Stomach (tissue), 9 donors: ENCODE measurements around the gene GOLGA6A. TPM values are rescaled to one million over a fixed set of nuclear protein-coding genes. Genes with fewer than 3 reads are reported as not detected.
A peak's percentile ranks its signal among the peaks of the same experiment; 100 is the strongest.

Experiments used
- DNase-seq, 2 donors: peaks; one replicate each; pipeline versions ENCODE4 v3.0.0 to v3.0.0-alpha.2; 2013 to 2019
- H3K27ac ChIP-seq, 5 donors: fragments of 200-600 bp in 4 of 5; sonication (generic) in 4 of 5; one replicate each; pipeline ENCODE4 v1.5.1; 2013 to 2019; ENCODE audit warnings: mild to moderate bottlenecking in 1 of 5, moderate library complexity in 1 of 5
- H3K27me3 ChIP-seq, 3 donors: fragments of 200-600 bp; sonication (generic); one replicate each; pipeline ENCODE4 v1.5.1; 2017 to 2019; ENCODE audit warnings: mixed run types in 1 of 3
- H3K36me3 ChIP-seq, 4 donors: fragments of 200-600 bp; sonication (generic); 1 replicate in 3 of 4; 2 replicates in 1 of 4; pipeline ENCODE4 v1.5.1; 2016 to 2019
- H3K4me1 ChIP-seq, 4 donors: fragments of 200-600 bp; sonication (generic); one replicate each; pipeline ENCODE4 v1.5.1; 2016 to 2019
- H3K4me3 ChIP-seq, 4 donors: fragments of 200-600 bp; sonication (generic) in 3 of 4; one replicate each; pipeline ENCODE4 v1.5.1; 2016 to 2019; ENCODE audit warnings: mild to moderate bottlenecking in 1 of 4
- H3K9me3 ChIP-seq, 4 donors: fragments of 200-600 bp; sonication (generic); one replicate each; pipeline ENCODE4 v1.5.1; 2016 to 2019
- CTCF ChIP-seq, 7 experiments: fragments of 450-650 bp in 4 of 7; fragments of 200-600 bp in 3 of 7; sonication (generic) in 3 of 7; IDR thresholded peaks; one replicate each; pipeline ENCODE4 v1.5.1; 2016 to 2019; ENCODE audit warnings: antibody characterized with exemption in 7 of 7, control low read depth in 2 of 7, mild to moderate bottlenecking in 1 of 7
- EP300 ChIP-seq: sonication (generic); formaldehyde crosslinking; IDR thresholded peaks from one replicate; pipeline ENCODE4 v1.6.1; 2017; ENCODE audit warnings: antibody characterized with exemption
- POLR2A ChIP-seq, 4 donors: fragments of 450-650 bp; IDR thresholded peaks; one replicate each; pipeline ENCODE4 v1.6.1; 2016; ENCODE audit warnings: antibody characterized with exemption in 4 of 4, control low read depth in 2 of 4, mild to moderate bottlenecking in 1 of 4, moderate library complexity in 1 of 4
- POLR2AphosphoS5 ChIP-seq, 3 donors: sonication (generic); formaldehyde crosslinking; IDR thresholded peaks; one replicate each; pipeline ENCODE4 v1.6.1; 2016; ENCODE audit warnings: antibody characterized with exemption in 3 of 3
- WGBS, 5 donors: extraction: QIAGEN DNeasy Blood & Tissue Kit in 3 of 5; methylation state at CpG; one replicate each; pipeline versions ENCODE4 v1.1.5 to v1.1.7; 2013 to 2018; 5-methylcytosine and 5-hydroxymethylcytosine counted together
- intact Hi-C: fragments of 100-400 bp; cut with DNase I; formaldehyde crosslinking; loops from one replicate; pipeline ENCODE4 v1.15.1; 2023; ENCODE audit warnings: low total_unique reads
- polyA plus RNA-seq, 3 donors: library from polyadenylated mRNA; stranded (reverse); fragments of 200-250 nt; gene quantifications; one replicate each; pipeline ENCODE4 v1.2.3, GENCODE V29; 2013
- total RNA-seq, 5 donors: library from RNA; depleted of rRNA; stranded (reverse); fragments of >200 nt; gene quantifications; one replicate each; pipeline versions ENCODE4 v1.1.0 to v1.2.3, GENCODE V29; 2014 to 2016
- donor health status: healthy with polysubstance abuse.
- donor health status: Bipolar disorder and iron deficiency.
- donor health status: healthy.

The GOLGA6A gene
- total and polyA plus RNA-seq, 8 donors = 1.1 TPM; not detected in 7

GRCh38 chr15:74035121-74036017, 47.0 kb downstream of the GOLGA6A start:
- Histone ChIP-seq H3K27me3 (no peaks in the 10 kb centered on the region), H3K9me3 (no peaks in the 10 kb centered on the region), H3K27ac (no peak overlapping the region), H3K36me3 (peaks cover 40 to 80% (median 66%) of the 10 kb centered on the region in 4 donors), H3K4me1 (peaks cover 12 to 36% (median 22%) of the 10 kb centered on the region in 4 donors), H3K4me3 (no peak overlapping the region)
- no peak for TF ChIP-seq POLR2A (IDR thresholded peaks at IDR 0.05)
- no peak for TF ChIP-seq POLR2AphosphoS5 (IDR thresholded peaks at IDR 0.05)
- TF ChIP-seq CTCF (IDR thresholded peaks at IDR 0.05) = no peak
- no peak for TF ChIP-seq EP300
- intact Hi-C loops = no loop called here
- DNase-seq = no peak
- 87 to 95% (median 93%) methylated on average over 23 to 28 of the region's 28 CpGs for WGBS, 5 donors

- peaks cover 40 to 90% (median 77%) of the 10 kb centered on the region in 4 donors for H3K36me3 ChIP-seq
- H3K27ac ChIP-seq = no peak overlapping the region
- TF ChIP-seq CTCF (IDR thresholded peaks at IDR 0.05) (no peak), POLR2A (IDR thresholded peaks at IDR 0.05) (no peak), EP300 (no peak), POLR2AphosphoS5 (IDR thresholded peaks at IDR 0.05) (no peak)
- intact Hi-C loops = no loop called here
- no peaks in the 10 kb centered on the region for H3K27me3 ChIP-seq
- H3K4me3 ChIP-seq = no peak overlapping the region
- DNase-seq = no peak
- WGBS, 5 donors = 80 to 90% (median 89%) methylated on average over 7 to 10 of the region's 10 CpGs
- no peaks in the 10 kb centered on the region for H3K9me3 ChIP-seq
- peaks cover 7 to 25% (median 14%) of the 10 kb centered on the region in 4 donors for H3K4me1 ChIP-seq
Observed at GRCh38 chr15:74034206-74034755, 48.1 kb downstream of the GOLGA6A start.

- TF ChIP-seq EP300 (no peak), CTCF (IDR thresholded peaks at IDR 0.05) (no peak), POLR2A (IDR thresholded peaks at IDR 0.05) (no peak), POLR2AphosphoS5 (IDR thresholded peaks at IDR 0.05) (no peak)
- H3K4me3 ChIP-seq = no peak overlapping the region
- peak; percentile 4 to 22 for DNase-seq
- peaks cover 44 to 97% (median 77%) of the 10 kb centered on the region in 4 donors for H3K36me3 ChIP-seq
- H3K27ac ChIP-seq = no peak overlapping the region
- WGBS, 5 donors = 83 to 92% (median 88%) methylated on average over 8 to 16 of the region's 16 CpGs
- H3K27me3 ChIP-seq = no peaks in the 10 kb centered on the region
- peaks cover 0 to 24% (median 10%) of the 10 kb centered on the region in 4 donors for H3K4me1 ChIP-seq
- intact Hi-C loops = no loop called here
- H3K9me3 ChIP-seq = no peaks in the 10 kb centered on the region
Observed at GRCh38 chr15:74032606-74033561, 49.5 kb downstream of the GOLGA6A start.

- Histone ChIP-seq H3K27me3 (no peaks in the 10 kb centered on the region), H3K4me3 (no peak overlapping the region), H3K27ac (no peak overlapping the region), H3K9me3 (no peaks in the 10 kb centered on the region), H3K4me1 (peaks cover 0 to 30% (median 8%) of the 10 kb centered on the region in 4 donors), H3K36me3 (peaks cover 44 to 97% (median 77%) of the 10 kb centered on the region in 4 donors)
- 94 to 100% (median 98%) methylated on average over 6 of the region's 6 CpGs for WGBS, 5 donors
- no peak for DNase-seq
- intact Hi-C loops = no loop called here
- no peak for TF ChIP-seq EP300
- no peak for TF ChIP-seq CTCF (IDR thresholded peaks at IDR 0.05)
- TF ChIP-seq POLR2A (IDR thresholded peaks at IDR 0.05) = no peak
- no peak for TF ChIP-seq POLR2AphosphoS5 (IDR thresholded peaks at IDR 0.05)
Observed at GRCh38 chr15:74032046-74032445, 50.3 kb downstream of the GOLGA6A start.
